GM12878 (cell line): ENCODE data around the gene TBX15. TPM values are rescaled to one million over a fixed set of nuclear protein-coding genes. Genes with fewer than 3 reads are reported as not detected.

Source experiments
- ATAC-seq: fragments of 200-7000 bp; cut with Tn5 transposase; 3 replicates; pipeline ENCODE4 v1.9.1; 2020; ENCODE audit warnings: mild to moderate bottlenecking, moderate library complexity
- BruUV-seq: library from RNA; stranded (reverse); fragments of 400-500 nt; replicated peaks from 2 replicates; lab custom pipeline; 2021; lab: Mats Ljungman, UMichigan
- CTCF ChIA-PET: fragments of 300-600 bp; sonication (Branson Sonifier 250); formaldehyde crosslinking; extraction: SDS; loops from one replicate; lab custom pipeline; 2021; ENCODE audit warnings: inconsistent platforms; lab: Yijun Ruan, JAX
- POLR2A ChIA-PET: fragments of 350-600 bp; formaldehyde crosslinking; extraction: SDS; loops from one replicate; lab custom pipeline; 2021; ENCODE audit warnings: inconsistent platforms; lab: Charles Lee
- RAD21 ChIA-PET: fragments of 300-600 bp; sonication (Branson Sonifier 250); formaldehyde crosslinking; loops from one replicate; lab custom pipeline; 2023; ENCODE audit warnings: antibody characterized with exemption; ENCODE audit not compliant: unreplicated experiment; lab: Charles Lee
- SMC1A ChIA-PET: fragments of 300-600 bp; sonication (Branson Sonifier 250); formaldehyde crosslinking; loops from one replicate; lab custom pipeline; 2023; ENCODE audit not compliant: unreplicated experiment, uncharacterized antibody; lab: Charles Lee
- DNase-seq: peaks from one replicate; pipeline ENCODE4 v3.0.0-alpha.2; 2011; ENCODE audit warnings: low read depth, low spot score
- FAIRE-seq: peaks from 3 replicates; lab custom pipeline; 2011; peaks lifted over from hg19 to GRCh38; lab: Jason Lieb, UNC
- H2AFZ ChIP-seq: 2 replicates; pipeline ENCODE4 v1.6.0; 2011; ENCODE audit warnings: low read depth, low read length, control low read depth; ENCODE audit not compliant: control insufficient read depth
- H3K27ac ChIP-seq: 2 replicates; pipeline ENCODE4 v1.5.1; 2011; ENCODE audit warnings: control low read depth; ENCODE audit not compliant: control insufficient read depth, insufficient read depth
- H3K27me3 ChIP-seq, 2 experiments: replicated peaks in 1 of 2; 2 replicates each; pipeline versions ENCODE4 v1.6.0 to v1.6.1; 2011; ENCODE audit warnings: low read length in 1 of 2; ENCODE audit not compliant: control insufficient read depth in 2 of 2, insufficient read depth in 2 of 2
- H3K36me3 ChIP-seq, 2 experiments: 2 replicates each; pipeline ENCODE4 v1.5.1; 2011; ENCODE audit warnings: low read length in 1 of 2; ENCODE audit not compliant: control insufficient read depth in 2 of 2, insufficient read depth in 2 of 2
- H3K4me1 ChIP-seq: 2 replicates; pipeline ENCODE4 v1.6.1; 2011; ENCODE audit warnings: mild to moderate bottlenecking, low read length, moderate library complexity, mixed read lengths; ENCODE audit not compliant: control insufficient read depth, insufficient read depth
- H3K4me2 ChIP-seq: 2 replicates; pipeline ENCODE4 v1.6.0; 2011; ENCODE audit warnings: control low read depth; ENCODE audit not compliant: control insufficient read depth, insufficient read depth
- H3K4me3 ChIP-seq: fragments of 200-600 bp; sonication (generic); 2 replicates; pipeline ENCODE4 v1.5.1; 2016
- H3K79me2 ChIP-seq: 2 replicates; pipeline ENCODE4 v1.6.0; 2011; ENCODE audit warnings: low read length; ENCODE audit not compliant: control insufficient read depth, insufficient read depth
- H3K9ac ChIP-seq: 2 replicates; pipeline ENCODE4 v1.8.0; 2011; ENCODE audit warnings: low read length, control low read depth, mixed read lengths; ENCODE audit not compliant: control insufficient read depth, insufficient read depth
- H3K9me3 ChIP-seq: replicated peaks from 3 replicates; pipeline ENCODE4 v1.5.1; 2011; ENCODE audit warnings: mild to moderate bottlenecking, low read length; ENCODE audit not compliant: control insufficient read depth, insufficient read depth
- H4K20me1 ChIP-seq: 2 replicates; pipeline ENCODE4 v1.6.0; 2011; ENCODE audit not compliant: control insufficient read depth, insufficient read depth
- IRF3 ChIP-seq: fragments of 450-650 bp; IDR thresholded peaks from 2 replicates; pipeline ENCODE4 v1.6.1; 2014; ENCODE audit warnings: mild to moderate bottlenecking
- MYB ChIP-seq: fragments of 150-350 bp; IDR thresholded peaks from 2 replicates; pipeline ENCODE4 v1.6.1; 2014; ENCODE audit warnings: mild to moderate bottlenecking, low read depth, low read length, borderline replicate concordance
- SMAD5 ChIP-seq: IDR thresholded peaks from 2 replicates; pipeline ENCODE4 v1.6.1; 2016; ENCODE audit warnings: antibody characterized with exemption, low read depth
- SRF ChIP-seq, 2 experiments: IDR thresholded peaks; 2 replicates each; pipeline ENCODE4 v1.6.1; 2011; ENCODE audit warnings: low read depth in 2 of 2, low read length in 2 of 2, mild to moderate bottlenecking in 1 of 2, moderate library complexity in 1 of 2
- WGBS: methylation state at CpG from one replicate; pipeline ENCODE4 v1.1.6; 2016; ENCODE audit warnings: low lambda C conversion rate; ENCODE audit not compliant: insufficient replicate concordance, insufficient coverage; ENCODE audit errors: missing lambda C conversion rate; 5-methylcytosine and 5-hydroxymethylcytosine counted together
- in situ Hi-C: fragments of 300-500 bp; cut with MboI; formaldehyde crosslinking; loops from 9 replicates; pipeline ENCODE4 v1.14.3; 2018; ENCODE audit warnings: mixed read lengths
- intact Hi-C: fragments of 100-400 bp; cut with micrococcal nuclease; formaldehyde crosslinking; loops from one replicate; pipeline ENCODE4 v1.14.2; 2022; ENCODE audit not compliant: unreplicated experiment
- polyA plus RNA-seq, 11 experiments: library from polyadenylated mRNA; depleted of rRNA in 4 of 11; unstranded in 6 of 11; stranded (reverse) in 5 of 11; fragments of >200 nt; fragmentation: Nextera tagmentation in 4 of 11; fragmentation: Illumina TruSeq in 1 of 11; extraction: Ambion mirVana in 4 of 11; extraction: Trizol in 1 of 11; gene quantifications; 1 replicate in 1 of 11; 2 replicates in 10 of 11; pipeline versions ENCODE4 v1.2.1 to v1.2.3, GENCODE V29; 2011 to 2016; ENCODE audit warnings: inconsistent platforms in 2 of 11, missing spikeins in 2 of 11, low read depth in 1 of 11
- total RNA-seq, 4 experiments: library from RNA; depleted of rRNA in 3 of 4; stranded (reverse); fragments of >200 nt in 3 of 4; fragmentation: Illumina TruSeq in 1 of 4; extraction: Trizol in 1 of 4; gene quantifications; 2 replicates each; pipeline versions ENCODE4 v1.2.1 to v1.2.3, GENCODE V29; 2013 to 2021
- TF ChIP-seq, protein P1 (sequence below): IDR thresholded peaks from 2 replicates; pipeline ENCODE4 v1.6.1; 2011; ENCODE audit warnings: borderline replicate concordance, low read depth, mild to moderate bottlenecking, moderate library complexity, mixed read lengths, low read length; ENCODE audit not compliant: insufficient read depth; ENCODE audit errors: extremely low read length

The TBX15 gene
- total and polyA plus RNA-seq, 10 of the 15 experiments (the other 5 are each of a cell fraction or from before 2014, with no cell fraction given): 0.64 to 9.4 (median 0.99) TPM

- ChIA-PET RAD21 (no interaction called here), CTCF (no interaction called here), SMC1A (no interaction called here), POLR2A (no interaction called here)
- no peak for ATAC-seq
- Histone ChIP-seq H3K27me3 (peaks cover 0 to 4% of the 10 kb centered on the region in 2 experiments; a peak in 3 of 4 replicates), H3K27ac (no peak overlapping the region), H3K36me3 (no peaks in the 10 kb centered on the region), H3K4me1 (no peaks in the 10 kb centered on the region), H3K4me3 (no peak overlapping the region), H4K20me1 (no peaks in the 10 kb centered on the region), H3K9me3 (no peaks in the 10 kb centered on the region), H3K4me2 (no peak overlapping the region), H3K79me2 (no peaks in the 10 kb centered on the region), H2AFZ (no peak overlapping the region), H3K9ac (no peak overlapping the region)
- DNase-seq: no peak
- in situ Hi-C loops (no loop called here), intact Hi-C loops (no loop called here)
- WGBS: 41% methylated on average over 4 of the region's 4 CpGs
- BruUV-seq: no TSS peak
- TF ChIP-seq SMAD5 (no peak), IRF3 (no peak), MYB (no peak), SRF (IDR thresholded peaks at IDR 0.05; ENCODE audit: low read depth in 2 of 2, low read length in 2 of 2) (no peak)
- TF ChIP-seq, protein P1, sequence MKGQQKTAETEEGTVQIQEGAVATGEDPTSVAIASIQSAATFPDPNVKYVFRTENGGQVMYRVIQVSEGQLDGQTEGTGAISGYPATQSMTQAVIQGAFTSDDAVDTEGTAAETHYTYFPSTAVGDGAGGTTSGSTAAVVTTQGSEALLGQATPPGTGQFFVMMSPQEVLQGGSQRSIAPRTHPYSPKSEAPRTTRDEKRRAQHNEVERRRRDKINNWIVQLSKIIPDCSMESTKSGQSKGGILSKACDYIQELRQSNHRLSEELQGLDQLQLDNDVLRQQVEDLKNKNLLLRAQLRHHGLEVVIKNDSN: no peak
- FAIRE-seq: no peak
Measured at GRCh38 chr1:118974661-118975060, 13.5 kb downstream of the TBX15 start.
